H1 (cell line): Measurements from ENCODE around the gene OTOS. TPM values are rescaled to one million over a fixed set of nuclear protein-coding genes. Genes with fewer than 3 reads are reported as not detected.

Experiments used
- BACH1 ChIP-seq: IDR thresholded peaks from 2 replicates; pipeline ENCODE4 v1.6.1; 2012; ENCODE audit warnings: low read length, improper control_type of control experiment
- CHD2 ChIP-seq: IDR thresholded peaks from 2 replicates; pipeline ENCODE4 v1.6.1; 2012; ENCODE audit warnings: low read length, improper control_type of control experiment
- CHD7 ChIP-seq: fragments of 300-600 bp; sonication (generic); IDR thresholded peaks from 2 replicates; pipeline ENCODE4 v1.7.1; 2012; ENCODE audit warnings: low read length, moderate library complexity, mild to moderate bottlenecking, inconsistent platforms; ENCODE audit not compliant: insufficient replicate concordance
- CREB1 ChIP-seq: IDR thresholded peaks from 2 replicates; pipeline ENCODE4 v1.6.1; 2012; ENCODE audit warnings: inconsistent platforms
- EGR1 ChIP-seq: IDR thresholded peaks from 2 replicates; pipeline ENCODE4 v1.6.1; 2011; ENCODE audit warnings: low read depth, low read length, borderline replicate concordance
- EP300 ChIP-seq, 2 experiments: IDR thresholded peaks; 1 replicate in 1 of 2; 2 replicates in 1 of 2; pipeline ENCODE4 v1.6.1; 2011 to 2012; ENCODE audit warnings: low read depth in 2 of 2, low read length in 2 of 2, mild to moderate bottlenecking in 2 of 2, borderline replicate concordance in 1 of 2, inconsistent platforms in 1 of 2, moderate library complexity in 1 of 2
- RFX5 ChIP-seq: IDR thresholded peaks from 2 replicates; pipeline ENCODE4 v1.6.1; 2011; ENCODE audit warnings: low read depth, low read length, improper control_type of control experiment, borderline replicate concordance
- SRF ChIP-seq: IDR thresholded peaks from 2 replicates; pipeline ENCODE4 v1.6.1; 2011; ENCODE audit warnings: mild to moderate bottlenecking, low read depth, low read length, moderate library complexity
- TAF7 ChIP-seq: optimal IDR thresholded peaks from 2 replicates; pipeline ENCODE3; 2011; ENCODE audit warnings: low read depth, mild to moderate bottlenecking, inconsistent platforms, low read length, moderate library complexity, borderline replicate concordance
- polyA plus RNA-seq, 7 experiments: library from polyadenylated mRNA; depleted of rRNA in 3 of 7; stranded (reverse) in 5 of 7; unstranded in 2 of 7; fragments of >200 nt in 5 of 7; fragments of 200-250 nt in 2 of 7; gene quantifications; 1 replicate in 5 of 7; 2 replicates in 1 of 7; 4 replicates in 1 of 7; pipeline versions ENCODE4 v1.2.1 to v1.2.3, GENCODE V29; 2011 to 2013; ENCODE audit warnings: missing spikeins in 2 of 7, mixed read lengths in 2 of 7
- total RNA-seq: library from RNA; stranded (reverse); fragmentation: NEBNext Ultra II Directional; extraction: Animal tissue kit (Norgen Biotek cat#: 25700); gene quantifications from 2 replicates; pipeline ENCODE4 v1.2.1, GENCODE V29; 2021

The OTOS gene
- total and polyA plus RNA-seq, 2 of the 8 experiments (the other 6 are each of a cell fraction or from before 2014, with no cell fraction given), result 0.17 TPM; not detected in 1

- TF ChIP-seq CHD7, result no peak
- no peak for TF ChIP-seq BACH1
- no peak for TF ChIP-seq EGR1
- TF ChIP-seq TAF7, result no peak
- no peak for TF ChIP-seq CREB1
- no peak for TF ChIP-seq EP300 (IDR thresholded peaks at IDR 0.05; ENCODE audit: borderline replicate concordance in 1 of 2, low read depth in 2 of 2, low read length in 2 of 2)
- TF ChIP-seq SRF, result no peak
- no peak for TF ChIP-seq RFX5
- TF ChIP-seq CHD2, result no peak
Measured at GRCh38 chr2:240159251-240159839, 18.9 kb upstream of the OTOS start (continued).
